GM18519 (cell line): Measurements from ENCODE around the gene CXCL3.

ENCODE experiments used
- ATAC-seq: cut with Tn5 transposase; IDR thresholded peaks from one replicate; pipeline ENCODE4 v1.9.1; 2021; ENCODE audit warnings: mild to moderate bottlenecking, moderate library complexity; ENCODE audit not compliant: unreplicated experiment, low FRiP score

CXCL3 gene

DNA sequence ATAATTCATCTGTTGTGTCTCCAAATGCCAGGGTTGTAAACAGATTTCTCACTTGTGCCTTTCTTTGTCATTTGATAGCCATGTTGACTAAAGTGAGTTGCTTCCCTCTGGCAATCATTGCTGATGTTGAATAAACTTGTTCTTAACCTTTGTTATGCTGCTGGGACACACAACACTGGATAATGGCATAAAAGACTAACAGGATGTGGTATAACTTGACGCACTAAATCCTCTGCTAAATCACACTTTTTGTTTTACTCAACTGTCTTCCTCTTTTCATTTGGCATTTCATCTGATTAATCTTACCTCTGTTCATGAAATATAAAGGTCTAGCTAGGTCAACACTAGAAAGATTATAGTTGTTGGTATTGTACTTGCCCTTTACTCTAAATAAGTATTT, 22.4 kb downstream of the CXCL3 start:
- no peak for ATAC-seq

GRCh38 chr4:74015126-74015780, 23.2 kb downstream of the CXCL3 start:
- no peak for ATAC-seq

DNA sequence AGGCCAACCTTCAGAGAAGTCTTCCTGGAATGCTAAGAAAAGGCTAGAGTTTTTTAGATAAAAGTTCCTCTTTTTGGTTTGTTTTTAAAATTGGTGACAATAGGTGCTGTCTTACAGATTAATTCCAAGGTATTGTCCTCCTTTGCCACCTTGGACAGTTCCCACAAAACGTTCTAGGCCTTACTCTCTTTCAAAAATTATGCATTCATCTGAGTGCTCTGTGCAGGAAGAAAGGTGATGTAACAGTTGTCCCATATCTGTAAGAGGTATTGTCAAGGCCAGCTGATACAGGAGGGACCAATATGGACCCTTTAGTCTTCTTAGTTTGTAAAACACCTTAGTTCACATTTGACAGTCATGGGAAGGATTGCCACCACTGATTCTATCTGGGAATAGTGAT, 24.2 kb downstream of the CXCL3 start:
- ATAC-seq = no peak

- no peak for ATAC-seq
Measured at GRCh38 chr4:74013264-74013663, 25.2 kb downstream of the CXCL3 start.

GRCh38 chr4:74012130-74012529, 26.4 kb downstream of the CXCL3 start:
- ATAC-seq = no peak

DNA sequence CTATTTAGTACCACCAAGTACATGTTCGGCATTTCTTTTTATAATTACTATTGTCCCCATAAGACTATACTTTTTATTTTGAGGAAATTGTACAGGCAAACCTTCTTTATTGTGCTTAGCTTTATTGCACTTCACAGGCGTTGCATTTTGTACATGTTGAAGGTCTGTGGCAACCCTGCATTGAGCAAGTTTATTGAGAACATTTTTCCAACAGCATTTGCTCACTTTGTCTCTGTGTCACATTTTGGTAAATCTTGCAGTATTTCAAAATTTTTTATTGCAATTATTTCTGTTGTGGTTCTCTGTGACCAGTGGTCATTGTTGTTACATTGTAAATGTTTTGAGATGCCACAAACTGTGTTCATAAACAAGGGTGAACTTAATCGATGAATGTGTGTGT, 29.2 kb downstream of the CXCL3 start:
- ATAC-seq = no peak

DNA sequence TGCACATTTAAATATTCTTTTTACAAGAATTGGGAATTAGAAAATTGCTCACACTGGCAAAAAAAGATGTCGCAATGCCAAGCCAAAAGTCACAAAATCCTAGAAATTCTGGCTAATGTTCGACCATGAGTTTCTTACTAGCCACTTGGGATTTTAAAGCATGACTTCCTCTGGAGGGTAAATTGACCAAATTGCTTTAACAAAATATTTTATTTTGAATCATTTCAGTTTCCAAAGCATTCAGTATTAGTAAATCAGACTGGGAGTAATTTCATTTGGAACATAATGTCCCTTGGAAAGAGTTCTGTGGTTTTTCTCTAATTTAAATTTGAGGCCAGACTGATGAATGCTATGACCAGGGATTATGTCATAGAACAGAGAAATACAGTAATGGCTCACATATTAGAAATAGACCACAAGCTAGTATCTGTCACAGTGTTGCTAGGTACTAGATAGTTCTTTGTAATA, 32.4 kb downstream of the CXCL3 start:
- ATAC-seq = no peak

- no peak for ATAC-seq
Measured at GRCh38 chr4:74005528-74005927, 33.0 kb downstream of the CXCL3 start.

GRCh38 chr4:74004668-74005067, 33.8 kb downstream of the CXCL3 start:
- ATAC-seq = no peak

GRCh38 chr4:74000301-74000700, 38.2 kb downstream of the CXCL3 start:
- ATAC-seq = no peak

GRCh38 chr4:73998040-73999011, 40.2 kb downstream of the CXCL3 start, which contains the start of gene CXCL5:
CXCL5 (minus strand) TSS chr4:73998677; CDS start chr4:73998581, 96 bp downstream.
- no peak for ATAC-seq

DNA sequence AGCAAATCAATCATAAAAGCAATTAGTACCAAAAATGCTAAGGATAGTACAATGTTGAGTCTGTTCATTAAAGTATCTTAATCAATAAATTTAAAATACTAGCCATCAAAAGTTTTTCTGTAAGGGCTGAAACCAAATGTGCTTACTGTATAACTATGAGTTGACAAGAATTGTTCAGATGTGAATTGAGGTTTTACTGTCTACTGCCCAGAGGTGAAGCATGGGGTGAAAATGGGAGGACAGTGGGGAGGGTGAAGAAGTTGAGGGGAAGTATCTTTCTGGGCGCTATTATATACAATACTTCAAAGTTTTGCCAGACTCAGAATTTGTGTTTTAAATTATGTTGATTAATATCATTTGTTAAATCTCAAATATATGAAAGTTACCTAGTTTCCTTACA, 46.4 kb downstream of the CXCL3 start:
- ATAC-seq = no peak

DNA sequence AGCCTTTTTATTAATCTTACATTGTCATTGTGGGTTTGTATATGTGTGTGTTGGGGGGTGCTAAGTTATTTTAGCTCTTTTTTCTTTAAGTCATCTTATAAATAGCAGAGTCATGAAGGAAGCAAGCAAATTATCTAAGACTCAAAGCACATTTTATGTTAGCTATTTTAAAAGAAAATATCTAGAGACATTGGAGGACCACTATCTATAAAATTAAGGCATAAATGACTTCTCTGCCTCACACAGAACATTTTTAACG, 46.8 kb downstream of the CXCL3 start:
- no peak for ATAC-seq

- ATAC-seq = no peak
Measured at GRCh38 chr4:73990988-73991741, 47.3 kb downstream of the CXCL3 start.

DNA sequence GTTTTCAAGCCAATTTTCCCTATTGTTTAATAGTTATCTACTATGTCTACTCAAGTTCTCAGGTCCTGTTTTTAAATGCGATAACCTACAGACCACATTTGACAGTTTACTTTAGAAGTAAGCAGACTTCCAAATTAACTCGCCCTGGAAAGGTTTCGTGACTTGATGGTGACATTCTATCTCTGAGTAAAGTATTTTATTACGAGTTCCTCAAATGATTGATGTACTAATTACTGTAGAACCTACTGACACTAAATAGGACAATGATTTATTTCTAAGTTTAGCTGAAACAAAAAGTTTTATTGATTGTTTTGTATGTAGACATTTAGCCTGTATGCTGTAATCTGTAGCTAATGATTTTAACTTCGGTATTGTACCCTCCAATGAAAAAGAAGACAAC, 48.6 kb downstream of the CXCL3 start:
- no peak for ATAC-seq

- no peak for ATAC-seq
Measured at GRCh38 chr4:73989031-73989430, 49.5 kb downstream of the CXCL3 start.

DNA sequence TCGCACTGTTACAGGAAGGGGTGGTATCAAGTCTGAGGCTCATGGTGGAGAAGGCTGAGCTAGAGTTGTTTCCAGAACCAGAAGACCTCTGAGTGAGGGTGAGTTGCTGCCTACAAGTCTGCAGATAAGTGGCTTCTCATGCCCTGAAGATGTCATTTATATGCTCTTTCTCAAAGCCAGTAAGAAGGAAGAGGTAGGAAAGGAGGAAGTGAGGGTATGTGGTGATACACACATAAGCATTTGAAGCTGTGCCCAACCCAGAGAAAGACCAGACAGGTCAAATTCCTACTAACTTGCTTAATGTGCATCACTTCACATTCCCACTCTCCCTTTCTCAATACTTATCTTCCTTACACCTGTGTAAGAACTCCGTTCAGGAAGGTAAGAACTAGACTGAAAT, 50.4 kb downstream of the CXCL3 start, which contains the start of gene PPBP:
PPBP (minus strand) TSS at position 130 of the 400 bp plus-strand sequence; CDS start at position 43, 87 bp downstream.
- no peak for ATAC-seq
